SJCRH30 (cell line): ENCODE results near the gene TMC6. TPM values are rescaled to one million over a fixed set of nuclear protein-coding genes. Genes with fewer than 3 reads are reported as not detected.
A peak's percentile ranks its signal among the peaks of the same experiment; 100 is the strongest.

Source experiments
- DNase-seq, 2 experiments: peaks; one replicate each; pipeline ENCODE4 v3.0.0-alpha.2; 2015 to 2020
- H3K27ac ChIP-seq: fragments of 250-450 bp; sonication (Bioruptor Pico); 2 replicates; pipeline ENCODE4 v1.5.1; 2020; ENCODE audit warnings: mild to moderate bottlenecking, moderate library complexity
- H3K27me3 ChIP-seq: fragments of 250-450 bp; sonication (Bioruptor Pico); 2 replicates; pipeline ENCODE4 v1.5.1; 2020; ENCODE audit warnings: mild to moderate bottlenecking, moderate library complexity
- H3K36me3 ChIP-seq: fragments of 250-450 bp; sonication (Bioruptor Pico); 2 replicates; pipeline ENCODE4 v1.5.1; 2020; ENCODE audit warnings: mild to moderate bottlenecking, moderate library complexity
- H3K4me1 ChIP-seq: fragments of 250-450 bp; sonication (Bioruptor Pico); 2 replicates; pipeline ENCODE4 v1.5.1; 2020; ENCODE audit warnings: mild to moderate bottlenecking, moderate library complexity
- H3K4me3 ChIP-seq: fragments of 250-450 bp; sonication (Bioruptor Pico); 2 replicates; pipeline ENCODE4 v1.5.1; 2020; ENCODE audit warnings: mild to moderate bottlenecking, moderate library complexity
- H3K9me3 ChIP-seq: fragments of 250-450 bp; sonication (Bioruptor Pico); replicated peaks from 2 replicates; pipeline ENCODE4 v1.5.1; 2020; ENCODE audit warnings: mild to moderate bottlenecking, moderate library complexity
- total RNA-seq: library from RNA; depleted of rRNA; stranded (reverse); fragments of >200 nt; shearing (Covaris generic); gene quantifications from 2 replicates; pipeline ENCODE4 v1.2.3, GENCODE V29; 2014

The TMC6 gene
- total RNA-seq, 1 experiment from 2014 or later, result 23.2 TPM

DNA sequence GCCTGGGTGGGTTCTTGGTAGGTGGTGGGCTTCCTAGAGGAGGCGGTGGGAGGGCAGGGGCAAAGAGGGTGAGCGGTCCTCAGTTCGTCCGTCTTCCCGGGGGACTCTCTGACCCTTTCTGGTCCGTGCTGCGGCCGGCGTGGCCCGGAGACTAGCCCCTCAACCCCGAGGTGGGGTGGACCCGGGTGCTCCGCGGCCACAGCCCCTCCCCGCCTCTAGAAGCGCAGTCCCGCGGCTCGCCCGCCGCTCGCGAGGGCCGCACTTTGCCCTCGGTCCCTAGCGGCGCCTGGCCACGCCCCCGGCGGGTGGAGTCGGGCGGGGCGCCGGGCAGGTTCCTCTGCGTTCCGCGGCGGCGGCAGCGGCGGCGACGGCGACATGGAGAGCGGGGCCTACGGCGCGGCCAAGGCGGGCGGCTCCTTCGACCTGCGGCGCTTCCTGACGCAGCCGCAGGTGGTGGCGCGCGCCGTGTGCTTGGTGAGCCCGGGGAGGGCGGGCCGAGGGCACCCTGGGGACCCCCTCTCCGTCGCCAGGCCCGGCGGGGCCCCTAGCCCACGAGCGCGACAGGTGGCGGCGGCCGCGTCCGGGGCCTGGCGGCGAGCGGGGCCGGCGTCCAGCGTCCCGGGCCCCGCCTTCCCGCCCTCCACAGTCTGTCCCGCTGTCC lies 39.8 kb upstream of the TMC6 start, which contains the start of gene SYNGR2:
SYNGR2 (plus strand) TSS at position 340 of the 661 bp plus-strand sequence; CDS start at position 376, 36 bp downstream.
- Histone ChIP-seq H3K9me3 (no peaks in the 10 kb centered on the region), H3K27me3 (no peaks in the 10 kb centered on the region), H3K4me3 (peak within 1 kb of the TSS; percentile 63), H3K4me1 (peaks cover 6% of the 10 kb centered on the region; the same call in 1 of the 2 replicates), H3K27ac (no peak within 1 kb of the TSS), H3K36me3 (no peaks in the 10 kb centered on the region; the same call in 1 of the 2 replicates)
- DNase-seq, result peak; percentile 87 to 91

DNA sequence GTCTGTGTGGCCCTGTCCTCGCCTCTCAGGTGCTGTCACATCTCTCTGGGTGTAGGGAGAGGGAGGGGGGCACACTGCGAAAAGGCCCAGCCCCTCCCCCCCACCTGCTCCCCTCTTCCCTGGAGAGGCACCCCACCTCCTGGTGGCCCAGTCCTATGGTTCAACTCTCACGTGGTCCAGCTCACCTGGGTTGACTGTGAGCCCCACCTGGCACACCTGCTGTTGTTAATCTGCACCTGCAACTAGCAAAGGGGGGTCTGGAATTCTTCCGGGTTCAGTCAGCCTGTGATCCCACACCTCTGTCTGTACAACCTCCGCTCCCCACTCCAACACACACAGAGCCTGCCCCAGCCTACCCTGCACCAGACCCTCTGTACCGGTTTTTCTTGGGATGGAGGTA lies 37.9 kb upstream of the TMC6 start:
- H3K36me3 ChIP-seq, result no peaks in the 10 kb centered on the region
- H3K27me3 ChIP-seq, result no peaks in the 10 kb centered on the region
- no peak for DNase-seq
- no peaks in the 10 kb centered on the region; the same call in 1 of the 2 replicates for H3K4me1 ChIP-seq
- H3K9me3 ChIP-seq, result no peaks in the 10 kb centered on the region
- no peak overlapping the region for H3K27ac ChIP-seq
- no peak overlapping the region for H3K4me3 ChIP-seq

DNA sequence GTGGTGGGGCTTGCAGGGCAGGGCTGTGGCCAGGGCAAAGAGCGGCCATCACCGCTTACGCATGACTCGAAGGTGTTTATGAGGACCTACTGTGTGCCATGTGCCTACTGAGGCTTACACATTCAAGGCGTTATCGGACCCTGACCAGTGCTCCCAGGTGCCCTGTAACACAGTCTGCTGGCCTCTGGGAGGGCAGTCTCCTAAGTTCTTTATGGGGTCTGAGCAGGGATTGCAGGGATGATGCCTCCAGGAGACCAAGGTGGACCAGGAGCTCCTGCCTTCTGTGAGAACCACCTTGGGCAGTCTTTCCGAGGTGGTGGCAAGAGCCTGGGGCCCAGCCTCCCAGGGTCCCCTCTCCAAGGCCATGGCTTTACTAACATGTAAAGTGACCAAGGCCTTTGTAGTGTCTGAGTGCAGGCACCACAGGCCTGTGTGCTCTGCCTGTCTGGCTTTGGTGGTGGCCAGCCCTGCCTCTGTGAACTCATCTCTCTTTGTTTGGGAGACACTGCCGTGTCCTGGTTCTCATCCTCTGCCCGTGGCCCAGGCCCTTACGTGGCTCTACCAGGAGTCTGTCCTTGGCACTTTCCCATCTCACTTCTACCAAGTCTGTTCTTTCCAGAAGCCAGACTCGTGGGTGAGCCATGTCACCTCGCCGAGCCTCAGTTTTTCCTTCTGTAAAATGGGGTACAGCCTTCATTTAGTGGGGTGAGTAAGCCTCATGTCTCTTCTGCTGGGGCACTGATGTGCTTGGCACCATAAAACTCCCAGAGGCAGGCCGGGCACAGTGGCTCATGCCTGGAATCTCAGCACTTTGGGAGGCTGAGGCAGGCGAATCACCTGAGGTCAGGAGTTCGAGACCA lies 36.4 kb upstream of the TMC6 start:
- Histone ChIP-seq H3K36me3 (no peaks in the 10 kb centered on the region), H3K4me1 (no peaks in the 10 kb centered on the region; the same call in 1 of the 2 replicates), H3K27me3 (no peaks in the 10 kb centered on the region), H3K9me3 (no peaks in the 10 kb centered on the region), H3K4me3 (no peak overlapping the region), H3K27ac (no peak overlapping the region)
- DNase-seq, result no peak

DNA sequence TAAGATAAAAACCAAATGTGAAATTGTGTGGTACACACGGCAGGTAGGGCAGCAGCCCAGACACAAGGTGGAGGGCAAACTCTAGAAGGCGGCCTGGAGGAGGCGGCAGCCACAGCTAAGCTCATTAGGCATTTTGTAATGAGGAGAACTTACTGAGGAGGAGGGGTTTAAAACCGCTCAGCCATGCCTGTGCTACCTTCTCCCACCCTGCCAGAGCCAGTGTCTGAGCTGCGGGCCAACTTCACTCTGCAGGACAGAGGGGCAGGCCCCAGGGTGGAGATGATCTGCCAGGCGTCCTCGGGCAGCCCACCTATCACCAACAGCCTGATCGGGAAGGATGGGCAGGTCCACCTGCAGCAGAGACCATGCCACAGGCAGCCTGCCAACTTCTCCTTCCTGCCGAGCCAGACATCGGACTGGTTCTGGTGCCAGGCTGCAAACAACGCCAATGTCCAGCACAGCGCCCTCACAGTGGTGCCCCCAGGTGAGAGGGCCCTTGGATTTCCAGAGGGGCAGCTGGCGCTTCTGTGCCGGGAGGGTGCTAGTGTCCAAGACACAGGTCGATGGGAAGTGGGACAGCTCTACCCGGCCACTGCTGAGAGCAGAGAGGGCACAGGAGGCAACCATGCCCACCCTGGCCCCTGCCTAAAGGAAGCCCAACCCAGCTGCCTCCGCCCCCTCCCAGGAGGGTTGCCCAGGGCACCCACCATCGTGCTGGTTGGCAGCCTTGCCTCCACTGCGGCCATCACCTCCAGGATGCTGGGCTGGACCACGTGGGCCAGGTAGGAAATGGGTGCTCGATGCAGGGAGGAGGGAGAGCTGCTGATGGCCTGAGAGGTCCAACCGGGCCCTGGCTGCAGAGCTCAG lies 35.6 kb upstream of the TMC6 start:
- Histone ChIP-seq H3K27me3 (no peaks in the 10 kb centered on the region), H3K27ac (no peak overlapping the region), H3K4me1 (no peaks in the 10 kb centered on the region; the same call in 1 of the 2 replicates), H3K36me3 (no peaks in the 10 kb centered on the region), H3K4me3 (no peak overlapping the region), H3K9me3 (no peaks in the 10 kb centered on the region)
- no peak for DNase-seq

DNA sequence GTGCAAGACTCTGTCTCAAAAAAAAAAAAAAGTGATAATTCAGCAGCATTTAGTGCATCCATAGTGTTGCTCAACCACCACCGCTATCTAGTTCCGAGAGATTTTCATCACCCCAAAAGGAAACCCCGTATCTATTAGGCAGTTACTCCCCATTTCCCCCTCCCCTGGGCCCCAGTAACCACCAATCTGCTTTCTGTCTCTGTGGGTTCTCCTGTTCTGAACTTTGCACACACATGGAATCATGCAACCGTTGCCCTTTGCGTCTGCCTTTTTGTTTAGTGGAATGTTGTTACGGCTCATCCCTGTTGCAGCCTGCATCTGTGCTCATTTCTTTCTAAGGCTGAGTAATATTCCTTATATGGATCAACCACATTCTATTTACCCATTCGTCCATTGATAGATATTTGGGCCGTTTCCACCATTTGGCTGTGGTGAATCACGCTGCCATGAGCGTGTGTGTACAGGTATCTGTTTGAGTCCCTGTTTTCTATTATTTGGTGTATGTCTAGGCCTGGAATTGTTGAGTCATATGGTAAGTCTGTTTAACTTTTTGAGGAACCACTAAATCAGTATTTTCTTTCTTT lies 31.1 kb upstream of the TMC6 start:
- Histone ChIP-seq H3K27me3 (peaks cover 5% of the 10 kb centered on the region; the same call in 1 of the 2 replicates), H3K9me3 (no peaks in the 10 kb centered on the region), H3K4me3 (no peak overlapping the region), H3K36me3 (no peaks in the 10 kb centered on the region), H3K27ac (no peak overlapping the region), H3K4me1 (no peaks in the 10 kb centered on the region)
- no peak for DNase-seq

DNA sequence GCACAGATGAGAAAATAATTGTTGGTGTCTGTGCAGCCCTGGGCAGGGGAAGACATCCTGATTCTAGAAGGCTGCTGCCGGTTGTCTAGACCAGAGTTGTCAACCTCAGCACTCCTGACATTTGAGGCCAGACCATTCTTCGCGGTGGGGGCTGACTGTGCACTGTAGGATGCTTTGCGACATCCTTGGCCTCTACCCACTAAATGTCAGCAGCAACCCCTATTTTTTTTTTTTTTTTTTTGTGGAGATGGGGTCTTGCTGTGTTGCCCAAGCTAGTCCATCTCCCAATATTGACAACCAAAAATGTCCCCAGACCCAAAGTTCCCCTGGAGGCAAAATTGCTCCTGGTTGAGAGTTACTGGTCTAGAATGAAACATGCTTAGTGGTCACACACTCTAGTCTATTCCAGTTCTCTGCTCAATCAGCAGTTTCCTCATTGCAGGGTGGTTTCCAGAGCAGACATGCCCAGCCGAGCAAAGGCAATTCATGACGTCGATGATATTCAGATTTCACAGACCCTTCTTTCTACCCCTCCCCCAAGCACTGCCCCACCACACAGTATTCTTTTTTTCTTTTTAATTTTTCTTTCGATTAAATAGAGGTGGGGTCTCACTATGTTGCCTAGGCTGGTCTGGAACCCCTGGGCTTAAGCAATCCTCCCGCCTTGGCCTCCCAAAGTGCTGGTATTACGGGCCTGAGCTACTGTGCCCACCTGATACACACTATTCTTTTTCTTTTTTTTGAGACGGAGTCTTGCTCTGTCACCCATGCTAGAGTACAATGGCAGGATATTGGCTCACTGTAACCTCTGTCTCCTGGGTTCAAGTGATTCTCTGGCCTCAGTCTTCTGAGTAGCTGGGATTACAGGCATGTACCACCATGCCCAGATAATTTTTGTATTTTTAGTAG lies 26.6 kb upstream of the TMC6 start:
- Histone ChIP-seq H3K27ac (no peak overlapping the region), H3K9me3 (no peaks in the 10 kb centered on the region), H3K36me3 (no peaks in the 10 kb centered on the region), H3K4me1 (no peaks in the 10 kb centered on the region), H3K27me3 (peaks cover 10% of the 10 kb centered on the region; the same call in 1 of the 2 replicates), H3K4me3 (no peak overlapping the region)
- DNase-seq, result no peak

DNA sequence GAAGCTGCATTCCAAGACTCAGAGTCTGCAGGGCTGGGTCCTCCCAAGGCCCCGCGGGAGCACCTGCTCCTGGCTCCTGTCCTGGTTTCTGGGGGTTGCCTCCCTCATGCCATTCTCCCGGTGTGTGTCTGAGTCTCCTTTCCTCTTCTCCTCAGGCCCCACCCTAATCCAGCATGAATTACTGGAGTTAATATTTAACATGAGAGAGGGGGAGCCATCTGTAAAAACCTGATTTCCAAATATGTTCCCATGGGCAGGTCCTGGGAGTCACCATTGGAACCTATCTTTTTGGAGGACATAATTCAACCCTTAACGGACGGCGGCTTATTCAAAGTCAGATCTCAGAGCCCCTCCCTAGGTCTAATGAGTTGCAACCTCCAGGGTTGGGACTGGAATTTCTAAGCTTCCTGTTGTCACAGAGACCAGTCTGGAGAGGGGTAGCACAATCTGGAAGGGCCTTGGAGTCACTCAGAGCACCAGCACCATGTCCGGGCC lies 23.0 kb upstream of the TMC6 start:
- H3K4me1 ChIP-seq, result no peaks in the 10 kb centered on the region
- no peak overlapping the region for H3K4me3 ChIP-seq
- peaks cover 6% of the 10 kb centered on the region; the same call in 1 of the 2 replicates for H3K27me3 ChIP-seq
- H3K27ac ChIP-seq, result no peak overlapping the region
- no peaks in the 10 kb centered on the region for H3K9me3 ChIP-seq
- no peaks in the 10 kb centered on the region for H3K36me3 ChIP-seq
- DNase-seq, result no peak

DNA sequence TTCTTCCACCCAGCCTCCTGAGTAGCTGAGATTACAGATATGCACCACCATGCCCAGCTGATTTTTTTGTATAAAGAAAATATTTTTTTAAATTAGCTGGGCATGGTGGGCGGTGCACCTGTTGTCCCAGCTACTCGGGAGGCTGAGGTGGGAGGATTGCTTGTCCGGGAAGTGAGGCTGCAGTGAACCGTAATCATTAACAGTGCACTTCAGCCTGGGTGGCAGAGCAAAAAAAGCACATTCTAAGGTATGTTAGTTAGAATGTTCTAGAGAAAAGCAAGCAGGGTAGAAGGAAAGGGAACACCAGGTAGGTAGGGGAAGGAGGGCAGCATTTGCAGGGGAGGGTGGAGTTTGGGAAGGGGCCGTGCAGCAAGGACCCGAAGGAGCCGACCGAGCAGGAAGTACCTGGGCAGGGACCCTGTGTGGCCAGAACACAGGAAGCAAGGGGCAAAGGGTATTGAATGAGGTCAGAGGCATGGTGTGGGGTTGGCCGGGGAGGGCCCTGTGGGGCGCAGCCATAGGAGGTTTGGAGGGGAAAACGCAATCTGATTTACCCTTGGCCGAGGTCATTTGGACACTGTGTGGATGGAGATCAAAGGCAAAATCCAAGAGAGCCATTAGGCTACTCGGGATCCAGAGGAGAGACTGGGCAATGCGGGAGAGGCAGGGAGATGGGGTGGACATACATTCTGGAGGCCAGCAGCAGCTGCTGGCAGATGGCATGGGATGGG lies 19.9 kb upstream of the TMC6 start:
- no peaks in the 10 kb centered on the region for H3K36me3 ChIP-seq
- no peak overlapping the region for H3K27ac ChIP-seq
- no peak overlapping the region for H3K4me3 ChIP-seq
- no peaks in the 10 kb centered on the region for H3K9me3 ChIP-seq
- DNase-seq, result no peak
- peaks cover 3% of the 10 kb centered on the region; the same call in 1 of the 2 replicates for H3K27me3 ChIP-seq
- H3K4me1 ChIP-seq, result peaks cover 21% of the 10 kb centered on the region

DNA sequence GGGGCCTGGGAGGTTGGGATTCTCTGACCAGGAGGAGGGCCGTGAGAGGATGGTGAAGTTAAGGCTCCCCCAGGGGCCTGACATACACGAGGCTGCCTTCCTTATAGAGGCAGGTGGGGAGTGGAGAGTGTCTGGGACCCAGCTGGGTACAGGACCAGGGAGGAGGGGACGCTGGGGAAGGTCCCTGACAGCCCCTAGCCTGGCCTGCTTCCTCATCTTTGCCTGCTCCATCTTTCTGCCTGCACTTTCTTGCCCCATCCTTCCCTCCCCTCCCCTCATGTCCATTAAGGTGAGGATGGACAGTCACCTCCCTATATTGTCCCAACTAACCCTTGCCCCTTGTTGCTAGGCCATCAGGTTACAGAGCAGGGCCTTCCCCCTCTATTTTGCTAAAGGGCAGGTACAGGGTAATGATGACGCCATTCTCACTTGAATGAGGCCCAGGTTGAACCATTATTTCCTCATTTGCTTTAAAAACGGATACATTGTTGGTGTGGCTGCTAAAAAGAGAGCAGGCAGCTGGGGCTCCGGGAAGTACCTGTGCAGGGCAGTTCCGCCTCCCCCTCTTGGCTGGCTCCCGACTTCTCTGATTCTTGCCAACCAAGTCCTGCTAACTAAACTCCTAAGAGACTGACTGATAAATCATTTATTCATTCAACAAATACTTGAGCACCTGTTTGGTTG lies 18.9 kb upstream of the TMC6 start:
- Histone ChIP-seq H3K9me3 (no peaks in the 10 kb centered on the region), H3K4me1 (peaks cover 26% of the 10 kb centered on the region), H3K4me3 (no peak overlapping the region), H3K27me3 (peaks cover 3% of the 10 kb centered on the region; the same call in 1 of the 2 replicates), H3K27ac (no peak overlapping the region), H3K36me3 (no peaks in the 10 kb centered on the region)
- DNase-seq, result no peak

DNA sequence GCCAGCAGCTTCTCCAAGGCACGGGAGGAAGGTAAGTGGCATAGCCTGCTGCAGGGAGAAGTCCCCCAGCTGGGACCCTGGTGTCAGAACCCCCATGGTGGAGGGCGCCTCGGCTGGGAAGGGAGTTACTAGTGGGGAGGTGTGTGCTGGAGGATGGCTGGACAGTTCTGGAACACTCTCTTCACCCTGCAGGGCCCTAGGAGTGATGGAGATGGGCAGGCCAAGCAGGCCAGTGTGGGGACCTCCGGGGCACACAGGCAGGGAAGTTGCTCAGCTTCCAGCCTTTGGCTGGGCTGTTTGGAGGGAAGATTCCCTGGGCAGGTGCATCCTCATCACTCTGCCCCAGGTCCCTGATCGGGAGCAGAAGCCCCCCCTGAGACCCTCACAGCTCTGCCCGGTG lies 18.3 kb upstream of the TMC6 start:
- Histone ChIP-seq H3K9me3 (no peaks in the 10 kb centered on the region), H3K4me1 (peaks cover 26% of the 10 kb centered on the region), H3K27ac (no peak overlapping the region), H3K27me3 (peaks cover 3% of the 10 kb centered on the region; the same call in 1 of the 2 replicates), H3K36me3 (no peaks in the 10 kb centered on the region), H3K4me3 (no peak overlapping the region)
- no peak for DNase-seq

DNA sequence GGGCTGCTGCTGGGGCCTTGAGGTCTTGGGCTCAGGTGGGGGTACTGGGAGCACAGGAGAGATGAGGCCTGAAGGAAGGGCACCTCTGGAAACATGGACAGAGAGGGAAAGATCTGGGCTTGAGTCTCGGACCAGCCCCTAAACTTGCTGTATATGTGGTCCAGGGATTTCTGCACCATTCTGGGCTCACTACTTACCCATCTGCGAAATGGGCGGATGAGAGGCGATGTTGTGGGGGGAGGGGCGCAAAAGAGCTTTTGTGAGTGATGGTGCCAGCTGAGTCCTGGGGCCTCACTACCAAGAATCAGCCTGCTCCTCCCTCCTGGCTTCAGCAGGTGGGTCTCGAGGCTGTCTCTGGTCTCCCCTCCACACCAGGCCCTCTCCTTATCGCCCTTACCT lies 17.9 kb upstream of the TMC6 start:
- H3K36me3 ChIP-seq, result no peaks in the 10 kb centered on the region
- no peak overlapping the region for H3K27ac ChIP-seq
- H3K4me3 ChIP-seq, result no peak overlapping the region
- no peaks in the 10 kb centered on the region for H3K9me3 ChIP-seq
- no peak for DNase-seq
- peaks cover 26% of the 10 kb centered on the region for H3K4me1 ChIP-seq
- peaks cover 3% of the 10 kb centered on the region; the same call in 1 of the 2 replicates for H3K27me3 ChIP-seq
